ENCODE results near the gene IFT81.

IFT81 gene

GRCh38 chr12:110088936-110089335, 35.2 kb upstream of the IFT81 start:
- H2AFZ ChIP-seq (ENCODE audit: low read depth, low read length), result no peak overlapping the region
- no peaks in the 10 kb centered on the region for H3K4me1 ChIP-seq (ENCODE audit: insufficient read depth, low read length)
- ATAC-seq (ENCODE audit: insufficient read depth, low read depth), result no peak

GRCh38 chr12:110090266-110091135, 33.7 kb upstream of the IFT81 start:
- no peak overlapping the region for H3K4me3 ChIP-seq (ENCODE audit: low read depth in 1 of 2, low read length in 2 of 2)
- no peaks in the 10 kb centered on the region for H4K20me1 ChIP-seq (ENCODE audit: insufficient read depth, low read length)
- peaks cover 3% of the 10 kb centered on the region for H3K27me3 ChIP-seq (ENCODE audit: insufficient read depth, low read length, poor library complexity)
- H3K4me1 ChIP-seq (ENCODE audit: insufficient read depth, low read length), result no peaks in the 10 kb centered on the region
- no peak overlapping the region for H3K4me2 ChIP-seq (ENCODE audit: insufficient read depth, low read length)
- H2AFZ ChIP-seq (ENCODE audit: low read depth, low read length), result no peak overlapping the region
- H3K79me2 ChIP-seq (ENCODE audit: insufficient read depth, low read length), result no peaks in the 10 kb centered on the region
- no peaks in the 10 kb centered on the region for H3K9me3 ChIP-seq (ENCODE audit: insufficient read depth, low read length, severe bottlenecking)
- TF ChIP-seq EZH2 (IDR thresholded peaks at IDR 0.05; ENCODE audit: borderline replicate concordance, low read depth, low read length, severe bottlenecking) (no peak), CTCF (IDR thresholded peaks at IDR 0.05; ENCODE audit: borderline replicate concordance, extremely low read depth, low read length, poor library complexity, severe bottlenecking) (no peak)
- H3K9ac ChIP-seq (ENCODE audit: low read depth, low read length), result no peak overlapping the region
- ATAC-seq (ENCODE audit: insufficient read depth, low read depth), result no peak
- DNase-seq, result no peak
- no peaks in the 10 kb centered on the region for H3K36me3 ChIP-seq (ENCODE audit: insufficient read depth, low read length)
- H3K27ac ChIP-seq (ENCODE audit: low read length), result no peak overlapping the region

More at GRCh38 chr12:110088936-110089335, 35.2 kb upstream of the IFT81 start:
- Histone ChIP-seq H3K27ac (ENCODE audit: low read length) (no peak overlapping the region), H4K20me1 (ENCODE audit: insufficient read depth, low read length) (no peaks in the 10 kb centered on the region), H3K79me2 (ENCODE audit: insufficient read depth, low read length) (no peaks in the 10 kb centered on the region), H3K9ac (ENCODE audit: low read depth, low read length) (no peak overlapping the region), H3K4me3 (ENCODE audit: low read depth in 1 of 2, low read length in 2 of 2) (no peak overlapping the region), H3K27me3 (ENCODE audit: insufficient read depth, low read length, poor library complexity) (peaks cover 3% of the 10 kb centered on the region), H3K36me3 (ENCODE audit: insufficient read depth, low read length) (no peaks in the 10 kb centered on the region), H3K4me2 (ENCODE audit: insufficient read depth, low read length) (no peak overlapping the region), H3K9me3 (ENCODE audit: insufficient read depth, low read length, severe bottlenecking) (no peaks in the 10 kb centered on the region)
- no peak for TF ChIP-seq CTCF (IDR thresholded peaks at IDR 0.05; ENCODE audit: borderline replicate concordance, extremely low read depth, low read length, poor library complexity, severe bottlenecking)
- TF ChIP-seq EZH2 (IDR thresholded peaks at IDR 0.05; ENCODE audit: borderline replicate concordance, low read depth, low read length, severe bottlenecking), result no peak
- DNase-seq, result no peak

GRCh38 chr12:110091136-110091711, 32.9 kb upstream of the IFT81 start:
- no peaks in the 10 kb centered on the region for H4K20me1 ChIP-seq (ENCODE audit: insufficient read depth, low read length)
- no peak for DNase-seq
- H3K4me3 ChIP-seq (ENCODE audit: low read depth in 1 of 2, low read length in 2 of 2), result no peak overlapping the region
- no peaks in the 10 kb centered on the region for H3K4me1 ChIP-seq (ENCODE audit: insufficient read depth, low read length)
- no peak overlapping the region for H3K9ac ChIP-seq (ENCODE audit: low read depth, low read length)
- no peaks in the 10 kb centered on the region for H3K79me2 ChIP-seq (ENCODE audit: insufficient read depth, low read length)
- no peak for ATAC-seq (ENCODE audit: insufficient read depth, low read depth)
- no peaks in the 10 kb centered on the region for H3K9me3 ChIP-seq (ENCODE audit: insufficient read depth, low read length, severe bottlenecking)
- TF ChIP-seq EZH2 (IDR thresholded peaks at IDR 0.05; ENCODE audit: borderline replicate concordance, low read depth, low read length, severe bottlenecking) (no peak), CTCF (IDR thresholded peaks at IDR 0.05; ENCODE audit: borderline replicate concordance, extremely low read depth, low read length, poor library complexity, severe bottlenecking) (no peak)
- H3K27me3 ChIP-seq (ENCODE audit: insufficient read depth, low read length, poor library complexity), result peaks cover 3% of the 10 kb centered on the region
- H3K36me3 ChIP-seq (ENCODE audit: insufficient read depth, low read length), result no peaks in the 10 kb centered on the region
- H3K27ac ChIP-seq (ENCODE audit: low read length), result no peak overlapping the region
- H3K4me2 ChIP-seq (ENCODE audit: insufficient read depth, low read length), result no peak overlapping the region
- no peak overlapping the region for H2AFZ ChIP-seq (ENCODE audit: low read depth, low read length)

Measured in DND-41 (cell line).